Bronchial epithelial cell (primary cell): ENCODE measurements around the gene VPS37B. TPM values are rescaled to one million over a fixed set of nuclear protein-coding genes. Genes with fewer than 3 reads are reported as not detected.
"Not testable (repeated sequence)": the region's sequence is repeated elsewhere in the genome, so short reads cannot be mapped to it uniquely, and the experiment has no call there.

Experiments used
- DNase-seq: peaks from one replicate; pipeline ENCODE4 v3.0.0-alpha.2; 2010; ENCODE audit warnings: low read depth
- FAIRE-seq: peaks from 2 replicates; lab custom pipeline; 2011; peaks lifted over from hg19 to GRCh38; lab: Jason Lieb, UNC
- H3K27me3 ChIP-seq: 2 replicates; pipeline ENCODE4 v1.5.1; 2011; ENCODE audit warnings: low read length; ENCODE audit not compliant: control insufficient read depth, insufficient read depth
- H3K36me3 ChIP-seq: 2 replicates; pipeline ENCODE4 v1.5.1; 2011; ENCODE audit warnings: low read length; ENCODE audit not compliant: control insufficient read depth, insufficient read depth
- H3K4me3 ChIP-seq: 2 replicates; pipeline ENCODE4 v1.5.1; 2011; ENCODE audit warnings: mild to moderate bottlenecking, low read depth, low read length, control low read depth
- total RNA-seq: library from RNA; depleted of rRNA; stranded (reverse); fragments of >200 nt; gene quantifications from 2 replicates; pipeline ENCODE4 v1.2.1, GENCODE V29; 2014
- TF ChIP-seq, protein P1 (sequence below): IDR thresholded peaks from 2 replicates; pipeline ENCODE4 v1.5.1; 2011; ENCODE audit warnings: mild to moderate bottlenecking, moderate library complexity, low read length, control low read depth, inconsistent platforms; ENCODE audit not compliant: insufficient read depth, severe bottlenecking

Gene VPS37B
- total RNA-seq, 1 donor from 2014 or later = 25.0 TPM

DNA sequence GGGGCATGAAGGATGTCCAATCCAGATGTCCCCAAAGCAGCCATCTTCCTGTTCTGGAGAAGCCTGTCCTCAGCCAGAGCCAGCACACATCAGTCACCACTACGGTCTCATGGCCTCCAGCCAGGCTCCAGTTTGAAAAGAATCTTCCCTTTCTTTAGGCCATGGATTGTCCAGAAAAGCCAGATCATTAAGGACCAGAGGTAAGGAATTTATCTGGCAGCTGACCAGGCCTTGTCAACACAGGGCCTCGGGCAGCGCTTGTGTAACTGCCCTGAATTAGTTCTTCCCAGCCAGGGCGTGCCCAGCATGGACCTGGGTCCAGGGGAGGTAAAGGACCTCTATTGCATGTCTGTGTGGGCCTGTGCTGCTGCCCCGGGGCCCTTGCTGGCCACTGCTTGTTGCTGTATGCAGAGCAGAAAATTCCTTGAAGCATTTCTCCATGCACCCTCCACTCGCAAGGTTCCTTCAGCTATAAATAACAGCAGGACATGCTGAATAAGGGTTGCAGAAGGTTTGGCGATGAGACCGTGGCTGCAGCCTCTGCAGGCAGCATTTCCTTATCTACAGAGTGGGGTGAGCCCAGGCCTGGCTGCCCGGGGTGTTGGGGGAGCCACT lies 21.7 kb upstream of the VPS37B start:
- FAIRE-seq (no peak), DNase-seq (peak; percentile 62)
- H3K27me3 ChIP-seq = no peaks in the 10 kb centered on the region
- H3K36me3 ChIP-seq = no peaks in the 10 kb centered on the region
- H3K4me3 ChIP-seq = no peak overlapping the region
- TF ChIP-seq, protein P1, sequence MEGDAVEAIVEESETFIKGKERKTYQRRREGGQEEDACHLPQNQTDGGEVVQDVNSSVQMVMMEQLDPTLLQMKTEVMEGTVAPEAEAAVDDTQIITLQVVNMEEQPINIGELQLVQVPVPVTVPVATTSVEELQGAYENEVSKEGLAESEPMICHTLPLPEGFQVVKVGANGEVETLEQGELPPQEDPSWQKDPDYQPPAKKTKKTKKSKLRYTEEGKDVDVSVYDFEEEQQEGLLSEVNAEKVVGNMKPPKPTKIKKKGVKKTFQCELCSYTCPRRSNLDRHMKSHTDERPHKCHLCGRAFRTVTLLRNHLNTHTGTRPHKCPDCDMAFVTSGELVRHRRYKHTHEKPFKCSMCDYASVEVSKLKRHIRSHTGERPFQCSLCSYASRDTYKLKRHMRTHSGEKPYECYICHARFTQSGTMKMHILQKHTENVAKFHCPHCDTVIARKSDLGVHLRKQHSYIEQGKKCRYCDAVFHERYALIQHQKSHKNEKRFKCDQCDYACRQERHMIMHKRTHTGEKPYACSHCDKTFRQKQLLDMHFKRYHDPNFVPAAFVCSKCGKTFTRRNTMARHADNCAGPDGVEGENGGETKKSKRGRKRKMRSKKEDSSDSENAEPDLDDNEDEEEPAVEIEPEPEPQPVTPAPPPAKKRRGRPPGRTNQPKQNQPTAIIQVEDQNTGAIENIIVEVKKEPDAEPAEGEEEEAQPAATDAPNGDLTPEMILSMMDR = no peak

GRCh38 chr12:122909442-122910288 lies 13.7 kb upstream of the VPS37B start:
- TF ChIP-seq, protein P1 = no peak
- no peak for DNase-seq
- Histone ChIP-seq H3K27me3 (no peaks in the 10 kb centered on the region), H3K4me3 (no peak overlapping the region), H3K36me3 (no peaks in the 10 kb centered on the region)
- FAIRE-seq = no peak

GRCh38 chr12:122908915-122909314 lies 13.0 kb upstream of the VPS37B start:
- DNase-seq = no peak
- no peak overlapping the region for H3K4me3 ChIP-seq
- no peaks in the 10 kb centered on the region for H3K27me3 ChIP-seq
- no peaks in the 10 kb centered on the region for H3K36me3 ChIP-seq
- TF ChIP-seq, protein P1 = no peak
- FAIRE-seq = no peak

DNA sequence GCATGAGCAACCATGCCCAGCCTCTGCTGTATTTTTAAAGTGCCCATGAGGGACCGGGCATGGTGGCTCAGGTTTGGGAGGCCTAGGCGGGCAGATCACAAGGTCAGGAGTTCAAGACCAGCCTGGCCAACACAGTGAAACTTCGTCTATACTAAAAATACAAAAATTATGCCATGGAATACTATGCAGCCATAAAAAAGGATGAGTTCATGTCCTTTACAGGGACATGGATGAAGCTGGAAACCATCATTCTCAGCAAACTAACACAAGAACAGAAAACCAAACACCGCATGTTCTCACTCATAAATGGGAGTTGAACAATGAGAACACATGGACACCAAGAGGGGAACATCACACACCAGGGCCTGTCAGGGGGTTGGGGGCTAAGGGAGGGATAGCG lies 9.3 kb upstream of the VPS37B start:
- FAIRE-seq, H3K27me3 ChIP-seq, H3K4me3 ChIP-seq, DNase-seq, H3K36me3 ChIP-seq: not testable (repeated sequence)

DNA sequence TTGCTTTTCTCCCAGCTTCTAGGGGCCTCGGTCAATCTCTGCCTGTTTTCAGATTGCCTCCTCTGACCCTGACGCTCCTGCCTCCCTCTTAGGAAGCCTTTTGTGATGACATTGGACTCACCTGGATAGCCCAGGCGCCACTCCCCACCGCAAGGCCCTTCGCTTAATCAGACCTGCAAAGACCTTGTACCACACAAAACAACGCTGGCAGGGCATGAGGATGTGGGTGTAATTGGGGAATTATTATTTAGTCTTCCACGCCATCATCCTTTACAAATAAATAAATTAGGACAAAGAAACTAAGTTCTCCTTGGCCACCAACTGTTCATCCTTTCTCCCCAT lies 7.7 kb upstream of the VPS37B start:
- DNase-seq = no peak
- no peak overlapping the region for H3K4me3 ChIP-seq
- TF ChIP-seq, protein P1 = no peak
- no peaks in the 10 kb centered on the region for H3K36me3 ChIP-seq
- no peak for FAIRE-seq
- no peaks in the 10 kb centered on the region for H3K27me3 ChIP-seq

DNA sequence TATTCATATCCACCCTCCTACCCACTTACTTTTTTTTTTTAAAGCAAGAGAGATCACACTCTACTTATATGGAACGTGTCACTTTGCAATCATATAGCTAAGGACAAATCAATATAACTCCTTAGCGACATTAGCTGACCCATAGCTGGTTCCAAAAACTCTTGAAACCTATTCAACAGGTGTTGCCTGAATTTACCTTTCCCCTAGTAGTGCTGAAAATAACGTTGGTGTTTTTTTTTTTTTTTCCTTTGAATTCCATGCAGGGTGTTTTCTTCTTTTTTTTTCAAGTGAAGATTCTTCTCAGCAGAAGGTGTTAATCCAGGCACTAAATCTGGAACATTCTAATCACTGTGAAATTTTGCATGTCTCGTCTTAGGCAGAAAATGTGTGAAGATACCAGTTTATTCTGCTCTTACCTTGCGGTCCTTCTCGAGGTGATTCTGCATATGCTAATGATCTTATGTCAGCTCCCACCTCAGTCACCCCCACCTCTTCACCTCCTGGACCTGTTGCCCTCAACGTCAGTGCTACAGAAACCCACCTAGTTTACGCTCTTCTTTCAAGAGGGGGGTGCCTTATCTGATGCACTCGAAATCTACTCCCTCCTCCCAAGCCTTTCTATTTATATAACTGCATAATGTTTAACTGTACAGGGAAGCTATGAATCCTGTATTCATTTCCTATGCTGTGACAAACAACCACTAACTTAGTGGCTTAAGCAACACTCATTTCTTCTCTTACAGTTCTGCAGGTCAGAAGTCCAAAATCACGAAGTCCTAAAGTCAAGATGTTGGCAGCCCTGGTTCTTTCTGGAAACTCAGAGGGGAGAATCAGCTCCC lies 7.1 kb upstream of the VPS37B start:
- no peaks in the 10 kb centered on the region for H3K27me3 ChIP-seq
- FAIRE-seq (no peak), DNase-seq (no peak)
- H3K36me3 ChIP-seq = no peaks in the 10 kb centered on the region
- TF ChIP-seq, protein P1 = no peak
- H3K4me3 ChIP-seq = no peak overlapping the region
